ENCODE results near the gene IP6K2. TPM values are rescaled to one million over a fixed set of nuclear protein-coding genes. Genes with fewer than 3 reads are reported as not detected.

Gene IP6K2
- total and polyA plus RNA-seq, 2 of the 13 experiments (the other 11 are each of a cell fraction or from before 2014, with no cell fraction given), result 85.5 to 112 TPM

DNA sequence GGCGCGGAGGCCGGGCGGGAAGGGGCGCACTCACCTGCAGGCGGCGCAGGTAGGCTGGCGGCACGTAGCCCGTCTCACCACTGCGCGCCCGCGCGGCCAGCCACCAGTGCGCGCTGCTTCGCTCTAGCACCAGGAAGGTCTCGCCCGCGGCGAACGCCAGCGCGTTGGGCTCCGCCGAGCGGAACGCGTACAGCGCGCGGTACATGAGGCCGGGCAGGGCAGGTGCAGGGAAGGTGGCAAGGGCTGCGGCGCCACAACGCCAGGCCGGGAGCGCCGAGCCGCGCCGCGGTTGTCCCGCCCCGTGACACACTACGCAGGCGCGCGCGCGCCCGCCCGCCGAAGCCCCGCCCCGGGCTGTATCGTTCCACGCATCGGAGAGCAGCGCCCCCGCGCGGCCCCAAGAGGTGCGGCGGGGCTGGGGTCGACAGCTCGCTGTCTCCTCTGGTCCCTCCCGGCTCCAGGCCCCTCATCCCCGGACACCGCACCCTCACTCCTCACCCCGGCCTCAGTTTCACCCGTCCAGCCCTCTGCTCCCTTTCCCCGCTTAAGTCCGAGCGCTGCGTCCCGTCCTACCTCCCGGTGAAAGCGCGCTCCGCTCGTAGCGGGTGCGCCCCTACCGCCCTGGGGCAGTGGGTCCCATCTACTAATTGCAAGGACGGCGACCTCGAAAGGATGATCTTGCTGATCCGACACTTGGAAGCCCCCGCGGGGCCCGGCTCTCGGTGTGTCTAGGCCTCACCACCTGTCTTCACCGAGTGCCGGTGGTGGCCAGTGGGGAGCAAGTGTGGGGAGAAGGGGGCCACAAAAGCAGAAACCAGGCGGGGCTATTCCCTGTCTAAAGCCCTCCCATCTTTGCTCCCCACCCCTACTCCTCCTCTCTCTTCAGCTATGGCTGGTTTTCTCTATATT is 31.2 kb downstream of the IP6K2 start, which contains the start of gene NCKIPSD (continued):
- no peak for TF ChIP-seq SNAPC2 (CRISPR knock-in tag; IDR thresholded peaks at IDR 0.05)
- TF ChIP-seq, protein P1, sequence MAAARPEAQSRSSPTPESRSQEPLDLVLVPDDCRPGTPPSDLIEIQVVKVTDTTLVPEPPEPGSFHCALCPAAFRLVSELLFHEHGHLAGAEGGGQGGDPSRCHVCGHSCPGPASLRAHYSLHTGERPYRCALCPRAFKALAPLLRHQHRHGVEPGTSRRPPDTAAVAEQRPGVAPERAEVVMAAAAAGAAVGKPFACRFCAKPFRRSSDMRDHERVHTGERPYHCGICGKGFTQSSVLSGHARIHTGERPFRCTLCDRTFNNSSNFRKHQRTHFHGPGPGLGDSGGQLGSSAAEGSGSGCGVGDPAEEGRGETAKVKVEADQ (CRISPR knock-in tag; IDR thresholded peaks at IDR 0.05; ENCODE audit: borderline replicate concordance), result peak; percentile 91; the same call in 1 of the 2 replicates
- TF ChIP-seq, protein P2, sequence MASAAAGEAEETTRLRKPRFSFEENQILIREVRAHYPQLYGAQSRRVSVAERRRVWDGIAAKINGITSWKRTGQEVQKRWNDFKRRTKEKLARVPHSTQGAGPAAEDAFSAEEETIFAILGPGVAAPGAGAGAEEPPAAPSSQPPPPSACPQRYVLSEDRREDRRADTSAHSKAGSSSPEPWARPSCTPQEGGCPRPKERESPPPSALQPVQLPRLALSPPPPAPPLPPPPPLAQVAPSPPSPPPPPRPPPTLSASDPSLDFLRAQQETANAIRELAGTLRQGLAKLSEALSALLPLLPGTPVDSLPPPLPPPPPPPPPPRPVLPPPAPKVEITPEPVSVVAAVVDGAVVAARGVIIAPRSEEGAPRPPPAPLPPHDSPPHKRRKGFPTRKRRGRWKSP (CRISPR knock-in tag; IDR thresholded peaks at IDR 0.05), result no peak; the same call in 1 of the 2 replicates
- peak in 1 of 2 experiments; percentile 37; a peak in 1 of 4 replicates for TF ChIP-seq KLF16 (CRISPR knock-in tag; IDR thresholded peaks at IDR 0.05)
- TF ChIP-seq HMGA1 (CRISPR knock-in tag; conservative IDR thresholded peaks at IDR 0.05), result no peak
- no peak for TF ChIP-seq MTA3 (CRISPR knock-in tag; IDR thresholded peaks at IDR 0.05)
- TF ChIP-seq KAT8 (CRISPR knock-in tag; IDR thresholded peaks at IDR 0.05), result peak; percentile 65
- TF ChIP-seq, protein P3, sequence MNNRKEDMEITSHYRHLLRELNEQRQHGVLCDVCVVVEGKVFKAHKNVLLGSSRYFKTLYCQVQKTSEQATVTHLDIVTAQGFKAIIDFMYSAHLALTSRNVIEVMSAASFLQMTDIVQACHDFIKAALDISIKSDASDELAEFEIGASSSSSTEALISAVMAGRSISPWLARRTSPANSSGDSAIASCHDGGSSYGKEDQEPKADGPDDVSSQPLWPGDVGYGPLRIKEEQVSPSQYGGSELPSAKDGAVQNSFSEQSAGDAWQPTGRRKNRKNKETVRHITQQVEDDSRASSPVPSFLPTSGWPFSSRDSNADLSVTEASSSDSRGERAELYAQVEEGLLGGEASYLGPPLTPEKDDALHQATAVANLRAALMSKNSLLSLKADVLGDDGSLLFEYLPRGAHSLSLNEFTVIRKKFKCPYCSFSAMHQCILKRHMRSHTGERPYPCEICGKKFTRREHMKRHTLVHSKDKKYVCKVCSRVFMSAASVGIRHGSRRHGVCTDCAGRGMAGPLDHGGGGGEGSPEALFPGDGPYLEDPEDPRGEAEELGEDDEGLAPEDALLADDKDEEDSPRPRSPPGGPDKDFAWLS (CRISPR knock-in tag; IDR thresholded peaks at IDR 0.05; ENCODE audit: borderline replicate concordance), result 0 out of 2 replicates have a peak, but pooled peaks have one; percentile 90
- no peak for TF ChIP-seq XBP1 (CRISPR knock-in tag; IDR thresholded peaks at IDR 0.05)
- TF ChIP-seq HHEX (CRISPR knock-in tag; IDR thresholded peaks at IDR 0.05), result no peak
- TF ChIP-seq TP53 (CRISPR knock-in tag; conservative IDR thresholded peaks at IDR 0.05), result no peak
- TF ChIP-seq, protein P4, sequence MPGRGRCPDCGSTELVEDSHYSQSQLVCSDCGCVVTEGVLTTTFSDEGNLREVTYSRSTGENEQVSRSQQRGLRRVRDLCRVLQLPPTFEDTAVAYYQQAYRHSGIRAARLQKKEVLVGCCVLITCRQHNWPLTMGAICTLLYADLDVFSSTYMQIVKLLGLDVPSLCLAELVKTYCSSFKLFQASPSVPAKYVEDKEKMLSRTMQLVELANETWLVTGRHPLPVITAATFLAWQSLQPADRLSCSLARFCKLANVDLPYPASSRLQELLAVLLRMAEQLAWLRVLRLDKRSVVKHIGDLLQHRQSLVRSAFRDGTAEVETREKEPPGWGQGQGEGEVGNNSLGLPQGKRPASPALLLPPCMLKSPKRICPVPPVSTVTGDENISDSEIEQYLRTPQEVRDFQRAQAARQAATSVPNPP (CRISPR knock-in tag; IDR thresholded peaks at IDR 0.05), result no peak
- TF ChIP-seq RELA (CRISPR knock-in tag; IDR thresholded peaks at IDR 0.05), result peak; percentile 58; the same call in 1 of the 2 replicates
- TF ChIP-seq, protein P5, sequence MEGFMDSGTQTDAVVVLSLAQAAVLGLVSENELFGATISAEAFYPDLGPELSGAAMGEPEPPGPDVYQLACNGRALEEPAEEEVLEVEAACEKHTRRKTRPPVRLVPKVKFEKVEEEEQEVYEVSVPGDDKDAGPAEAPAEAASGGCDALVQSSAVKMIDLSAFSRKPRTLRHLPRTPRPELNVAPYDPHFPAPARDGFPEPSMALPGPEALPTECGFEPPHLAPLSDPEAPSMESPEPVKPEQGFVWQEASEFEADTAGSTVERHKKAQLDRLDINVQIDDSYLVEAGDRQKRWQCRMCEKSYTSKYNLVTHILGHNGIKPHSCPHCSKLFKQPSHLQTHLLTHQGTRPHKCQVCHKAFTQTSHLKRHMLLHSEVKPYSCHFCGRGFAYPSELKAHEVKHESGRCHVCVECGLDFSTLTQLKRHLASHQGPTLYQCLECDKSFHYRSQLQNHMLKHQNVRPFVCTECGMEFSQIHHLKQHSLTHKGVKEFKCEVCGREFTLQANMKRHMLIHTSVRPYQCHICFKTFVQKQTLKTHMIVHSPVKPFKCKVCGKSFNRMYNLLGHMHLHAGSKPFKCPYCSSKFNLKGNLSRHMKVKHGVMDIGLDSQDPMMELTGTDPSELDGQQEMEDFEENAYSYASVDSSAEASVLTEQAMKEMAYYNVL (CRISPR knock-in tag; IDR thresholded peaks at IDR 0.05; ENCODE audit: borderline replicate concordance), result 0 out of 2 replicates have a peak, but pooled peaks have one; percentile 80
- TF ChIP-seq, protein P6, sequence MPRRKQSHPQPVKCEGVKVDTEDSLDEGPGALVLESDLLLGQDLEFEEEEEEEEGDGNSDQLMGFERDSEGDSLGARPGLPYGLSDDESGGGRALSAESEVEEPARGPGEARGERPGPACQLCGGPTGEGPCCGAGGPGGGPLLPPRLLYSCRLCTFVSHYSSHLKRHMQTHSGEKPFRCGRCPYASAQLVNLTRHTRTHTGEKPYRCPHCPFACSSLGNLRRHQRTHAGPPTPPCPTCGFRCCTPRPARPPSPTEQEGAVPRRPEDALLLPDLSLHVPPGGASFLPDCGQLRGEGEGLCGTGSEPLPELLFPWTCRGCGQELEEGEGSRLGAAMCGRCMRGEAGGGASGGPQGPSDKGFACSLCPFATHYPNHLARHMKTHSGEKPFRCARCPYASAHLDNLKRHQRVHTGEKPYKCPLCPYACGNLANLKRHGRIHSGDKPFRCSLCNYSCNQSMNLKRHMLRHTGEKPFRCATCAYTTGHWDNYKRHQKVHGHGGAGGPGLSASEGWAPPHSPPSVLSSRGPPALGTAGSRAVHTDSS (CRISPR knock-in tag; conservative IDR thresholded peaks at IDR 0.05), result peak; percentile 63; the same call in 1 of the 2 replicates
- no peak; the same call in 1 of the 2 replicates for TF ChIP-seq ZNF317 (CRISPR knock-in tag; IDR thresholded peaks at IDR 0.05)
- TF ChIP-seq, protein P7, sequence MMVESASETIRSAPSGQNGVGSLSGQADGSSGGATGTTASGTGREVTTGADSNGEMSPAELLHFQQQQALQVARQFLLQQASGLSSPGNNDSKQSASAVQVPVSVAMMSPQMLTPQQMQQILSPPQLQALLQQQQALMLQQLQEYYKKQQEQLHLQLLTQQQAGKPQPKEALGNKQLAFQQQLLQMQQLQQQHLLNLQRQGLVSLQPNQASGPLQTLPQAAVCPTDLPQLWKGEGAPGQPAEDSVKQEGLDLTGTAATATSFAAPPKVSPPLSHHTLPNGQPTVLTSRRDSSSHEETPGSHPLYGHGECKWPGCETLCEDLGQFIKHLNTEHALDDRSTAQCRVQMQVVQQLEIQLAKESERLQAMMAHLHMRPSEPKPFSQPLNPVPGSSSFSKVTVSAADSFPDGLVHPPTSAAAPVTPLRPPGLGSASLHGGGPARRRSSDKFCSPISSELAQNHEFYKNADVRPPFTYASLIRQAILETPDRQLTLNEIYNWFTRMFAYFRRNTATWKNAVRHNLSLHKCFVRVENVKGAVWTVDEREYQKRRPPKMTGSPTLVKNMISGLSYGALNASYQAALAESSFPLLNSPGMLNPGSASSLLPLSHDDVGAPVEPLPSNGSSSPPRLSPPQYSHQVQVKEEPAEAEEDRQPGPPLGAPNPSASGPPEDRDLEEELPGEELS (CRISPR knock-in tag; IDR thresholded peaks at IDR 0.05), result no peak

Measured in HepG2 (cell line).